Endodermal cell (in vitro differentiated cells): ENCODE measurements around the gene TOR3A. TPM values are rescaled to one million over a fixed set of nuclear protein-coding genes. Genes with fewer than 3 reads are reported as not detected.

Experiments used
- DNase-seq: peaks from one replicate; pipeline ENCODE4 v3.0.0-alpha.2; 2017
- H3K27ac ChIP-seq: 2 replicates; pipeline ENCODE4 v1.5.1; 2013; ENCODE audit warnings: mild to moderate bottlenecking, low read depth, low read length, moderate library complexity
- H3K27me3 ChIP-seq: 2 replicates; pipeline ENCODE4 v1.6.1; 2013; ENCODE audit warnings: mild to moderate bottlenecking, low read length, moderate library complexity; ENCODE audit not compliant: insufficient read depth, control insufficient read depth, poor library complexity, severe bottlenecking
- H3K36me3 ChIP-seq: 2 replicates; pipeline ENCODE4 v1.7.0; 2013; ENCODE audit warnings: mild to moderate bottlenecking, low read length, moderate library complexity; ENCODE audit not compliant: control insufficient read depth, insufficient read depth
- H3K4me1 ChIP-seq: one replicate; pipeline ENCODE4 v1.7.0; 2013; ENCODE audit warnings: low read length; ENCODE audit not compliant: control insufficient read depth, insufficient read depth
- H3K4me3 ChIP-seq: 2 replicates; pipeline ENCODE4 v1.5.1; 2013; ENCODE audit warnings: mild to moderate bottlenecking, low read length, moderate library complexity
- H3K9ac ChIP-seq: 2 replicates; pipeline ENCODE4 v1.6.1; 2013; ENCODE audit warnings: mild to moderate bottlenecking, low read length, moderate library complexity; ENCODE audit not compliant: poor library complexity, severe bottlenecking; ENCODE audit errors: extremely low read depth
- H3K9me3 ChIP-seq: 2 replicates; pipeline ENCODE4 v1.6.1; 2013; ENCODE audit warnings: mild to moderate bottlenecking, low read length, moderate library complexity; ENCODE audit not compliant: control insufficient read depth
- H3K27ac Mint-ChIP-seq: 2 replicates; pipeline ENCODE4 v1.8.0; 2020; ENCODE audit warnings: mixed read lengths
- H3K27me3 Mint-ChIP-seq: 2 replicates; pipeline ENCODE4 v1.8.0; 2021; ENCODE audit warnings: mild to moderate bottlenecking, mixed read lengths; ENCODE audit not compliant: insufficient read depth
- H3K36me3 Mint-ChIP-seq: 2 replicates; pipeline ENCODE4 v1.8.0; 2020; ENCODE audit warnings: low read depth, mixed read lengths
- H3K4me1 Mint-ChIP-seq: 2 replicates; pipeline ENCODE4 v1.8.0; 2020; ENCODE audit warnings: mixed read lengths
- H3K4me3 Mint-ChIP-seq: 2 replicates; pipeline ENCODE4 v1.8.0; 2020; ENCODE audit warnings: mild to moderate bottlenecking, moderate library complexity, mixed read lengths
- H3K9me3 Mint-ChIP-seq: 2 replicates; pipeline ENCODE4 v1.8.0; 2020; ENCODE audit warnings: mild to moderate bottlenecking, mixed read lengths
- CTCF ChIP-seq: fragments of 200-600 bp; sonication (generic); conservative IDR thresholded peaks from 2 replicates; pipeline ENCODE4 v1.5.0; 2021; ENCODE audit warnings: antibody characterized with exemption, mild to moderate bottlenecking
- WGBS, 2 experiments: methylation state at CpG; one replicate each; pipeline versions ENCODE4 v1.1.5 to v1.1.7; 2013; ENCODE audit warnings: missing lambda C conversion rate in 2 of 2, mixed read lengths in 1 of 2; ENCODE audit not compliant: insufficient coverage in 1 of 2, insufficient read length in 1 of 2; 5-methylcytosine and 5-hydroxymethylcytosine counted together
- total RNA-seq, 2 donors: library from RNA; stranded (reverse); fragmentation: NEBNext Ultra II Directional in 1 of 2; extraction: Animal tissue kit (Norgen Biotek cat#: 25700) in 1 of 2; gene quantifications; 2 replicates in 1 of 2; 3 replicates in 1 of 2; pipeline ENCODE4 v1.2.1, GENCODE V29; 2021

Gene TOR3A
- total RNA-seq, 2 donors from 2014 or later: 23.4 to 24.7 TPM

- no peak overlapping the region for H3K27ac ChIP-seq
- H3K4me3 Mint-ChIP-seq: peak overlapping the region; percentile 63
- TF ChIP-seq CTCF: no peak
- no peaks in the 10 kb centered on the region for H3K27me3 ChIP-seq
- peaks cover 5% of the 10 kb centered on the region for H3K4me1 ChIP-seq
- H3K27ac Mint-ChIP-seq: peak overlapping the region; percentile 89
- H3K4me1 Mint-ChIP-seq: peaks cover 20% of the 10 kb centered on the region
- DNase-seq: peak; percentile 95
- peak overlapping the region; percentile 25 for H3K9ac ChIP-seq
- H3K36me3 Mint-ChIP-seq: peaks cover 37% of the 10 kb centered on the region
- H3K36me3 ChIP-seq: peaks cover 34% of the 10 kb centered on the region
- no peaks in the 10 kb centered on the region for H3K9me3 Mint-ChIP-seq
- WGBS, 2 experiments: 48 to 62% methylated on average over 5 to 11 of the region's 11 CpGs
- H3K4me3 ChIP-seq: peak overlapping the region; percentile 73
- H3K27me3 Mint-ChIP-seq: no peaks in the 10 kb centered on the region
- H3K9me3 ChIP-seq: no peaks in the 10 kb centered on the region
Measured at GRCh38 chr1:179087665-179088064, 5.8 kb downstream of the TOR3A start.

- Histone ChIP-seq H3K4me3 (no peak overlapping the region), H3K27me3 (no peaks in the 10 kb centered on the region), H3K9ac (no peak overlapping the region), H3K4me1 (peaks cover 5% of the 10 kb centered on the region), H3K36me3 (peaks cover 55% of the 10 kb centered on the region), H3K9me3 (no peaks in the 10 kb centered on the region), H3K27ac (no peak overlapping the region)
- no peaks in the 10 kb centered on the region for H3K27me3 Mint-ChIP-seq
- WGBS, 2 experiments: 90 to 97% methylated on average over 5 to 15 of the region's 16 CpGs
- H3K27ac Mint-ChIP-seq: peak overlapping the region; percentile 66
- H3K4me1 Mint-ChIP-seq: peaks cover 13% of the 10 kb centered on the region
- peaks cover 59% of the 10 kb centered on the region for H3K36me3 Mint-ChIP-seq
- no peak for DNase-seq
- no peak overlapping the region for H3K4me3 Mint-ChIP-seq
- no peaks in the 10 kb centered on the region for H3K9me3 Mint-ChIP-seq
- TF ChIP-seq CTCF: no peak
Measured at GRCh38 chr1:179089827-179090482, 8.1 kb downstream of the TOR3A start.

- 91 to 93% methylated on average over 6 to 8 of the region's 8 CpGs for WGBS, 2 experiments
Measured at GRCh38 chr1:179090522-179090921, 8.7 kb downstream of the TOR3A start.

More at GRCh38 chr1:179090522-179090921, 8.7 kb downstream of the TOR3A start:
- no peak overlapping the region for H3K4me3 ChIP-seq
- peaks cover 60% of the 10 kb centered on the region for H3K36me3 ChIP-seq
- H3K27me3 Mint-ChIP-seq: no peaks in the 10 kb centered on the region
- H3K4me1 Mint-ChIP-seq: peaks cover 13% of the 10 kb centered on the region
- no peak overlapping the region for H3K27ac Mint-ChIP-seq
- no peak overlapping the region for H3K4me3 Mint-ChIP-seq
- no peaks in the 10 kb centered on the region for H3K9me3 Mint-ChIP-seq
- peaks cover 5% of the 10 kb centered on the region for H3K4me1 ChIP-seq
- H3K9ac ChIP-seq: no peak overlapping the region
- TF ChIP-seq CTCF: peak; percentile 49
- no peaks in the 10 kb centered on the region for H3K9me3 ChIP-seq
- no peaks in the 10 kb centered on the region for H3K27me3 ChIP-seq
- H3K27ac ChIP-seq: no peak overlapping the region
- no peak for DNase-seq
- peaks cover 59% of the 10 kb centered on the region for H3K36me3 Mint-ChIP-seq
